Colonic mucosa (tissue), 4 donors: Measurements from ENCODE around the gene AKAP11. TPM values are rescaled to one million over a fixed set of nuclear protein-coding genes. Genes with fewer than 3 reads are reported as not detected.
A peak's percentile ranks its signal among the peaks of the same experiment; 100 is the strongest.

Experiments
- DNase-seq: peaks from one replicate; pipeline ENCODE4 v3.0.0-alpha.2; 2020
- H3K27ac ChIP-seq: fragments of 200-600 bp; one replicate; pipeline ENCODE4 v1.8.0; 2021
- H3K27me3 ChIP-seq: fragments of 200-600 bp; one replicate; pipeline ENCODE4 v1.8.0; 2021
- H3K36me3 ChIP-seq: fragments of 200-600 bp; one replicate; pipeline ENCODE4 v1.8.0; 2021
- H3K4me1 ChIP-seq: fragments of 200-600 bp; one replicate; pipeline ENCODE4 v1.8.0; 2021; ENCODE audit warnings: mild to moderate bottlenecking
- H3K4me3 ChIP-seq: fragments of 200-600 bp; one replicate; pipeline ENCODE4 v1.8.0; 2021
- H3K9ac ChIP-seq, 2 donors: one replicate each; pipeline ENCODE4 v1.7.0; 2013; ENCODE audit warnings: control low read depth in 2 of 2, low read depth in 2 of 2, low read length in 2 of 2
- H3K9me3 ChIP-seq: fragments of 200-600 bp; one replicate; pipeline ENCODE4 v1.8.0; 2021
- CTCF ChIP-seq: fragments of 200-600 bp; IDR thresholded peaks from one replicate; pipeline ENCODE4 v1.8.0; 2022; ENCODE audit warnings: antibody characterized with exemption, mild to moderate bottlenecking
- intact Hi-C: fragments of 100-400 bp; cut with DNase I; formaldehyde crosslinking; loops from one replicate; pipeline ENCODE4 v1.14.1; 2022
- total RNA-seq, 2 donors: library from RNA; stranded (reverse); fragmentation: NEBNext Ultra II Directional in 1 of 2; extraction: Animal tissue kit (Norgen Biotek cat#: 25700) in 1 of 2; gene quantifications; one replicate each; pipeline ENCODE4 v1.2.1, GENCODE V29; 2021
- donor health status: healthy.
- donor health status: DM: no; HTN: no; CAD: no.
- donor health status: DM: no; HTN: no; CAD: no.

Gene AKAP11
- total RNA-seq, 2 donors from 2014 or later, result 19.9 to 27.6 TPM

GRCh38 chr13:42333613-42334328 is 61.8 kb downstream of the AKAP11 start:
- no peaks in the 10 kb centered on the region for H3K36me3 ChIP-seq
- H3K27ac ChIP-seq, result no peak overlapping the region
- TF ChIP-seq CTCF, result peak; percentile 34
- no peaks in the 10 kb centered on the region for H3K9me3 ChIP-seq
- intact Hi-C loops, result loop anchor here (10.0 kb wide), 1 partner anchor 141 kb away; no protein-coding TSS in a partner anchor
- no peaks in the 10 kb centered on the region for H3K4me1 ChIP-seq
- no peaks in the 10 kb centered on the region for H3K27me3 ChIP-seq
- no peak overlapping the region for H3K9ac ChIP-seq
- no peak overlapping the region for H3K4me3 ChIP-seq
- no peak for DNase-seq

- DNase-seq, result no peak
- peak; percentile 6 for TF ChIP-seq CTCF
- no peak overlapping the region for H3K4me3 ChIP-seq
- no peaks in the 10 kb centered on the region for H3K4me1 ChIP-seq
- H3K9me3 ChIP-seq, result no peaks in the 10 kb centered on the region
- H3K27ac ChIP-seq, result no peak overlapping the region
- no peaks in the 10 kb centered on the region for H3K36me3 ChIP-seq
- intact Hi-C loops, result loop anchor here (10.0 kb wide), 1 partner anchor 140 kb away; no protein-coding TSS in a partner anchor
- no peak overlapping the region for H3K9ac ChIP-seq
- no peaks in the 10 kb centered on the region for H3K27me3 ChIP-seq
These were observed 62.4 kb downstream of the AKAP11 start for GRCh38 chr13:42334329-42334706.

- Histone ChIP-seq H3K4me3 (no peak overlapping the region), H3K27me3 (no peaks in the 10 kb centered on the region), H3K4me1 (no peaks in the 10 kb centered on the region), H3K36me3 (no peaks in the 10 kb centered on the region), H3K9ac (no peak overlapping the region), H3K9me3 (no peaks in the 10 kb centered on the region), H3K27ac (no peak overlapping the region)
- intact Hi-C loops, result loop anchor here (10.0 kb wide), 1 partner anchor 137 kb away; no protein-coding TSS in a partner anchor
- DNase-seq, result no peak
- TF ChIP-seq CTCF, result no peak
These were observed 66.1 kb downstream of the AKAP11 start for GRCh38 chr13:42337808-42338600.

- intact Hi-C loops, result no loop called here
- Histone ChIP-seq H3K36me3 (no peaks in the 10 kb centered on the region), H3K9ac (no peak overlapping the region), H3K4me3 (no peak overlapping the region), H3K27ac (no peak overlapping the region), H3K27me3 (no peaks in the 10 kb centered on the region), H3K4me1 (no peaks in the 10 kb centered on the region), H3K9me3 (no peaks in the 10 kb centered on the region)
- no peak for DNase-seq
- no peak for TF ChIP-seq CTCF
These were observed 73.4 kb downstream of the AKAP11 start for GRCh38 chr13:42345367-42345766.

- Histone ChIP-seq H3K36me3 (no peaks in the 10 kb centered on the region), H3K4me3 (no peak overlapping the region), H3K9me3 (no peaks in the 10 kb centered on the region), H3K27me3 (no peaks in the 10 kb centered on the region), H3K27ac (no peak overlapping the region), H3K9ac (no peak overlapping the region), H3K4me1 (no peaks in the 10 kb centered on the region)
- intact Hi-C loops, result no loop called here
- TF ChIP-seq CTCF, result no peak
- DNase-seq, result no peak
These were observed 76.6 kb downstream of the AKAP11 start for GRCh38 chr13:42348576-42348975.
